ENCODE results near the gene RAB25. TPM values are rescaled to one million over a fixed set of nuclear protein-coding genes. Genes with fewer than 3 reads are reported as not detected.
A peak's percentile ranks its signal among the peaks of the same experiment; 100 is the strongest.

The RAB25 gene
- total RNA-seq, 2 experiments from 2014 or later = 0.46 to 0.77 TPM

GRCh38 chr1:156090840-156091188 lies 29.9 kb downstream of the RAB25 start:
- intact Hi-C loops (cut with DNase I, micrococcal nuclease) = loop anchor here (1.0 kb wide), 3 partner anchors 39 to 228 kb away; no protein-coding TSS in a partner anchor
- Mint-ChIP-seq H3K27ac (no peak overlapping the region), H3K36me3 (ENCODE audit: low read depth) (no peaks in the 10 kb centered on the region), H3K9me3 (ENCODE audit: low read depth) (no peaks in the 10 kb centered on the region), H3K4me1 (peaks cover 13% of the 10 kb centered on the region), H3K4me3 (no peak overlapping the region), H3K27me3 (peaks cover 16% of the 10 kb centered on the region)
- ChIA-PET CTCF (interaction anchor here (0.5 to 29.4 kb wide), 19 partner anchors 8 to 192 kb away, joined by 3 to 929 read pairs (median 3); partner anchors contain the start of gene LMNA), POLR2A (interaction anchor here (0.6 to 1.5 kb wide), 2 partner anchors 38 to 127 kb away, joined by 3 to 4 read pairs; no protein-coding TSS in a partner anchor)
- peak; percentile 95 for ATAC-seq
- peak; percentile 95 for DNase-seq

- H3K4me3 Mint-ChIP-seq = no peak overlapping the region
- ATAC-seq = no peak
- H3K4me1 Mint-ChIP-seq = peaks cover 20% of the 10 kb centered on the region
- H3K36me3 Mint-ChIP-seq (ENCODE audit: low read depth) = no peaks in the 10 kb centered on the region
- CTCF ChIA-PET = interaction anchor here (0.6 to 29.4 kb wide), 7 partner anchors 34 to 211 kb away, joined by 3 to 929 read pairs (median 4); partner anchors contain the start of gene LMNA
- H3K27ac Mint-ChIP-seq = no peak overlapping the region
- peaks cover 12% of the 10 kb centered on the region for H3K27me3 Mint-ChIP-seq
- POLR2A ChIA-PET = interaction anchor here (0.6 to 1.5 kb wide), 2 partner anchors 37 to 126 kb away, joined by 3 to 4 read pairs; no protein-coding TSS in a partner anchor
- H3K9me3 Mint-ChIP-seq (ENCODE audit: low read depth) = no peaks in the 10 kb centered on the region
- intact Hi-C loops (cut with DNase I, micrococcal nuclease) = no loop called here
- DNase-seq = no peak
Observed at GRCh38 chr1:156091610-156092009, 30.6 kb downstream of the RAB25 start.

DNA sequence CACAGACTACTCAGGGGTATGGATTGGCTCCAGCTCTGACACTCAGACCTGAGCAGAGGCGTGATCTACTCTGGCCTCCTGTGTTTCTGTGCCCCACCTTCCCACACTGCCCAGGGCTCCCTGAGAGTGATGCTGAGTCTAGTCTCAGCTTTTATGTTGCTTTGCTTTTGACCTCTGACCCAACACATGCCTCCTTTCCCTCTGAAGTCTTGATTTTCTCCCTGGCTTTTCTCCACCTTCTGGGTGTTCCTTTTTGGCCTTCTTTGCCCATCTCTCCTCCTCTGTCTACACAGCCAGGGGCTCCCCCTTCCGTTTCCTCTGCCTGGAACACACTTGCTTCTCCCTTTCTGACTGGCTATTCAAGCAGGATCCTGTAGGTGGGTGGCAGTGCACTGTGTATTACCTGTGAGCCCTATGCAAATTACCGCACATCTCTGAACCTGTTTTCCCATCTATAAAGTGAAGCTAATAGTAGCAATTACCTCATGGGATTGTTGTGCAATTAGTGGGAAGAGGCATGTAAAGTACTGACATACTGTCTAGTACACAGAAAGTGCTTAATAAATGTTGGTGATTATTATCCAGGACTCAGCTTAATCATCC lies 35.0 kb downstream of the RAB25 start:
- peak; percentile 67 for DNase-seq
- POLR2A ChIA-PET = interaction anchor here (1.0 to 7.0 kb wide), 8 partner anchors 10 to 129 kb away, joined by 4 to 103 read pairs (median 21); partner anchors contain the start of genes LMNA and PMF1
- Mint-ChIP-seq H3K4me3 (peak overlapping the region; percentile 16), H3K4me1 (peaks cover 55% of the 10 kb centered on the region), H3K27ac (peak overlapping the region; percentile 94), H3K9me3 (ENCODE audit: low read depth) (no peaks in the 10 kb centered on the region), H3K36me3 (ENCODE audit: low read depth) (peaks cover 2% of the 10 kb centered on the region), H3K27me3 (peaks cover 9% of the 10 kb centered on the region)
- ATAC-seq = peak; percentile 21
- intact Hi-C loops (cut with DNase I, micrococcal nuclease) = loop anchor here (1.0 to 5.0 kb wide), 4 partner anchors 19 to 406 kb away; partner anchors contain the start of genes LMNA (in 1 of the 2) and MEF2D (in 1 of the 2)
- CTCF ChIA-PET = interaction anchor here (0.5 to 29.4 kb wide), 15 partner anchors 9 to 187 kb away, joined by 3 to 929 read pairs (median 9); partner anchors contain the start of genes LMNA, PMF1 and SMG5

GRCh38 chr1:156096640-156097391 lies 35.9 kb downstream of the RAB25 start:
- ATAC-seq (peak; percentile 76), DNase-seq (peak; percentile 96)
- H3K9me3 Mint-ChIP-seq (ENCODE audit: low read depth) = no peaks in the 10 kb centered on the region
- intact Hi-C loops (cut with DNase I, micrococcal nuclease) = loop anchor here (1.0 to 5.0 kb wide), 11 partner anchors 9 to 405 kb away; partner anchors contain the start of genes LMNA (in 2 of the 2), CCT3 (in 1 of the 2), MEF2D (in 1 of the 2) and SMG5 (in 1 of the 2)
- peaks cover 2% of the 10 kb centered on the region for H3K36me3 Mint-ChIP-seq (ENCODE audit: low read depth)
- peaks cover 7% of the 10 kb centered on the region for H3K27me3 Mint-ChIP-seq
- peak overlapping the region; percentile 94 for H3K27ac Mint-ChIP-seq
- POLR2A ChIA-PET = interaction anchor here (0.6 to 7.0 kb wide), 14 partner anchors 9 to 404 kb away, joined by 3 to 103 read pairs (median 8); partner anchors contain the start of genes LMNA, MEF2D and PMF1
- CTCF ChIA-PET = interaction anchor here (0.5 to 29.4 kb wide), 31 partner anchors 8 to 403 kb away, joined by 3 to 929 read pairs (median 4); partner anchors contain the start of genes GLMP, KHDC4, LMNA and PMF1
- peak overlapping the region; percentile 60 for H3K4me3 Mint-ChIP-seq
- peaks cover 58% of the 10 kb centered on the region for H3K4me1 Mint-ChIP-seq

DNA sequence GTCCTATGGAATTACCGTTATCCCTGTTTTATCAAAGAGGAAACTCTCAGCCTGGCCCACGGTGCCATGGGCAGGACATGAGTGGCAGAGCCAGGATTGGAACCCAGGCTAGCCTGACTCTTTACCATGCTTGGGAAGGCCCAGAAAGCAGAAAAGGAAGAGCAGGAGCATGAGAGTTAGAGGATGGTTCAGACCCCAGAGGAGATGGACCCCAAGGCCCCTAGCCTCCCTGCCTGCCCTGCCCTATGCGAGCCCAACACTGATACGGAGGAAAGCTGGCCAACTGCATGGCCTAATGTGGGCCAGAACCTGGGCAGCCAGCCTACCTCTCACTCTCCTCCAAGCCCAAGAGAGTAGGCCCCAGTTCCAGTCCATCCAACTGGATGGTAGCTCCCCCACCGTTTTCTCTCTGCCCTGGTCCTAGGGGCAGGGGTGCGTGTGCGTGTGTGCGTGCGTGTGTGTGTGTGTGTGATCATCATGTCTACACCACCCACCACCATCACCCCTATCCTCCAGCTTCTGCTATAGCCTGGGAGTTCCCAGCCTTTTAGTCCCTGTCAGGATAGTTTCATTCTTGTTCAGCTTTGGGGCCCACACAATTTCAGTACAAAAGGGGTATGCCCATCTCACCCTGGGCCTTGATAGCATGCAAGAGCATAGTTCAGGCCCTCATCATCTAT lies 36.7 kb downstream of the RAB25 start:
- peak overlapping the region; percentile 60 for H3K4me3 Mint-ChIP-seq
- CTCF ChIA-PET = interaction anchor here (0.6 to 29.4 kb wide), 26 partner anchors 7 to 402 kb away, joined by 3 to 929 read pairs (median 4); partner anchors contain the start of genes GLMP, KHDC4, LMNA and PMF1
- intact Hi-C loops (cut with DNase I, micrococcal nuclease) = loop anchor here (1.0 to 5.0 kb wide), 10 partner anchors 9 to 405 kb away; partner anchors contain the start of genes LMNA (in 2 of the 2), CCT3 (in 1 of the 2), MEF2D (in 1 of the 2) and SMG5 (in 1 of the 2)
- H3K27me3 Mint-ChIP-seq = peaks cover 7% of the 10 kb centered on the region
- ATAC-seq = peak; percentile 35
- no peaks in the 10 kb centered on the region for H3K9me3 Mint-ChIP-seq (ENCODE audit: low read depth)
- POLR2A ChIA-PET = interaction anchor here (0.6 to 7.0 kb wide), 13 partner anchors 8 to 403 kb away, joined by 3 to 103 read pairs (median 10); partner anchors contain the start of genes LMNA, MEF2D and PMF1
- peaks cover 61% of the 10 kb centered on the region for H3K4me1 Mint-ChIP-seq
- peak; percentile 75 for DNase-seq
- H3K36me3 Mint-ChIP-seq (ENCODE audit: low read depth) = peaks cover 2% of the 10 kb centered on the region
- H3K27ac Mint-ChIP-seq = peak overlapping the region; percentile 94

- no peak for ATAC-seq
- intact Hi-C loops (cut with DNase I, micrococcal nuclease) = loop anchor here in 1 of 2 experiments (5.0 kb wide), 1 partner anchor 404 kb away; the partner anchor contains the start of gene MEF2D
- H3K27ac Mint-ChIP-seq = peak overlapping the region; percentile 94
- POLR2A ChIA-PET = interaction anchor here (0.8 to 7.0 kb wide), 3 partner anchors 10 to 115 kb away, joined by 3 to 103 read pairs (median 17); partner anchors contain the start of gene PMF1
- CTCF ChIA-PET = interaction anchor here (0.6 to 29.4 kb wide), 3 partner anchors 8 to 189 kb away, joined by 4 to 929 read pairs (median 4); partner anchors contain the start of gene LMNA
- no peaks in the 10 kb centered on the region for H3K9me3 Mint-ChIP-seq (ENCODE audit: low read depth)
- no peak overlapping the region for H3K4me3 Mint-ChIP-seq
- peaks cover 5% of the 10 kb centered on the region for H3K27me3 Mint-ChIP-seq
- peaks cover 2% of the 10 kb centered on the region for H3K36me3 Mint-ChIP-seq (ENCODE audit: low read depth)
- DNase-seq = no peak
- peaks cover 72% of the 10 kb centered on the region for H3K4me1 Mint-ChIP-seq
Observed at GRCh38 chr1:156098784-156099183, 37.8 kb downstream of the RAB25 start.

DNA sequence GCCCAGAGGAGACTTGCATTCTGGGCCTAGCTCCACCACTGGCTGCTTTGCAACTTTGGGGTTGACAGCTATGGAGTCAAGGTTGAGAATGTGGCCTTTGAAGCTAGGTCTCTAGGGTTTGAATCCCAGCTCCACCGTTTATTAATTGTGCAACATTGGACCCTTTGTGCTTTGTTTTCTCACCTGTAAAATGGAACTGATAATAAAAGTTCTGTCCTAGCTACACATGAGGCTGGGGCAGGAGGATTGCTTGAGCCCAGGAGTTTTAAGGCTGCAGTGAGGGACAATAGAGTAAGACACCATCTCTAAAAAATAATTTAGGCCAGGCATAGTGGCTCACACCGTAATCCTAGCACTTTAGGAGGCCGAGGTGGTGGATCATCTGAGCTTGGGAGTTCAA lies 38.3 kb downstream of the RAB25 start:
- peaks cover 2% of the 10 kb centered on the region for H3K36me3 Mint-ChIP-seq (ENCODE audit: low read depth)
- ChIA-PET POLR2A (interaction anchor here (0.8 to 7.0 kb wide), 3 partner anchors 10 to 114 kb away, joined by 3 to 103 read pairs (median 17); partner anchors contain the start of gene PMF1), CTCF (interaction anchor here (0.6 to 29.4 kb wide), 3 partner anchors 8 to 190 kb away, joined by 4 to 929 read pairs (median 4); partner anchors contain the start of gene LMNA)
- H3K4me1 Mint-ChIP-seq = peaks cover 77% of the 10 kb centered on the region
- H3K27ac Mint-ChIP-seq = peak overlapping the region; percentile 14
- intact Hi-C loops (cut with DNase I, micrococcal nuclease) = loop anchor here in 1 of 2 experiments (5.0 kb wide), 1 partner anchor 403 kb away; the partner anchor contains the start of gene MEF2D
- H3K9me3 Mint-ChIP-seq (ENCODE audit: low read depth) = no peaks in the 10 kb centered on the region
- H3K4me3 Mint-ChIP-seq = no peak overlapping the region
- DNase-seq = no peak
- peaks cover 5% of the 10 kb centered on the region for H3K27me3 Mint-ChIP-seq
- ATAC-seq = no peak

GRCh38 chr1:156100205-156100995 lies 39.4 kb downstream of the RAB25 start:
- POLR2A ChIA-PET = interaction anchor here (0.5 to 7.0 kb wide), 2 partner anchors 28 to 115 kb away, joined by 3 to 103 read pairs; no protein-coding TSS in a partner anchor
- H3K9me3 Mint-ChIP-seq (ENCODE audit: low read depth) = no peaks in the 10 kb centered on the region
- intact Hi-C loops (cut with DNase I, micrococcal nuclease) = no loop called here
- no peak overlapping the region for H3K4me3 Mint-ChIP-seq
- H3K4me1 Mint-ChIP-seq = peaks cover 83% of the 10 kb centered on the region
- peak overlapping the region; percentile 59 for H3K27ac Mint-ChIP-seq
- H3K36me3 Mint-ChIP-seq (ENCODE audit: low read depth) = peaks cover 2% of the 10 kb centered on the region
- ATAC-seq (no peak), DNase-seq (peak; percentile 47)
- H3K27me3 Mint-ChIP-seq = peaks cover 5% of the 10 kb centered on the region
- CTCF ChIA-PET = interaction anchor here (0.6 to 29.4 kb wide), 3 partner anchors 9 to 47 kb away, joined by 3 to 929 read pairs (median 4); partner anchors contain the start of gene LMNA

GRCh38 chr1:156101880-156102279 lies 40.9 kb downstream of the RAB25 start:
- Mint-ChIP-seq H3K4me1 (peaks cover 82% of the 10 kb centered on the region), H3K4me3 (no peak overlapping the region), H3K27ac (peak overlapping the region; percentile 38), H3K27me3 (peaks cover 5% of the 10 kb centered on the region), H3K9me3 (ENCODE audit: low read depth) (no peaks in the 10 kb centered on the region), H3K36me3 (ENCODE audit: low read depth) (peaks cover 2% of the 10 kb centered on the region)
- POLR2A ChIA-PET = interaction anchor here (1.3 kb wide), 1 partner anchor 14 kb away, joined by 3 read pairs; no protein-coding TSS in a partner anchor
- ATAC-seq = no peak
- DNase-seq = no peak
- CTCF ChIA-PET = interaction anchor here (0.7 to 29.4 kb wide), 2 partner anchors 23 to 119 kb away, joined by 3 to 929 read pairs; partner anchors contain the start of gene LMNA
- intact Hi-C loops (cut with DNase I, micrococcal nuclease) = no loop called here

All from activated CD4-positive, alpha-beta T cell treated with anti-CD3 and anti-CD28 coated beads for 36 hours (primary cell).